ENCODE measurements around the gene TNPO1. TPM values are rescaled to one million over a fixed set of nuclear protein-coding genes. Genes with fewer than 3 reads are reported as not detected.
A peak's percentile ranks its signal among the peaks of the same experiment; 100 is the strongest.

TNPO1 gene
- total RNA-seq, 4 donors from 2014 or later = 73.1 to 241 (median 76.8) TPM

GRCh38 chr5:72841756-72842535 is 25.5 kb downstream of the TNPO1 start:
- no peaks in the 10 kb centered on the region for H3K36me3 ChIP-seq
- no peak for TF ChIP-seq POLR2A (IDR thresholded peaks at IDR 0.05)
- TF ChIP-seq, protein P1, sequence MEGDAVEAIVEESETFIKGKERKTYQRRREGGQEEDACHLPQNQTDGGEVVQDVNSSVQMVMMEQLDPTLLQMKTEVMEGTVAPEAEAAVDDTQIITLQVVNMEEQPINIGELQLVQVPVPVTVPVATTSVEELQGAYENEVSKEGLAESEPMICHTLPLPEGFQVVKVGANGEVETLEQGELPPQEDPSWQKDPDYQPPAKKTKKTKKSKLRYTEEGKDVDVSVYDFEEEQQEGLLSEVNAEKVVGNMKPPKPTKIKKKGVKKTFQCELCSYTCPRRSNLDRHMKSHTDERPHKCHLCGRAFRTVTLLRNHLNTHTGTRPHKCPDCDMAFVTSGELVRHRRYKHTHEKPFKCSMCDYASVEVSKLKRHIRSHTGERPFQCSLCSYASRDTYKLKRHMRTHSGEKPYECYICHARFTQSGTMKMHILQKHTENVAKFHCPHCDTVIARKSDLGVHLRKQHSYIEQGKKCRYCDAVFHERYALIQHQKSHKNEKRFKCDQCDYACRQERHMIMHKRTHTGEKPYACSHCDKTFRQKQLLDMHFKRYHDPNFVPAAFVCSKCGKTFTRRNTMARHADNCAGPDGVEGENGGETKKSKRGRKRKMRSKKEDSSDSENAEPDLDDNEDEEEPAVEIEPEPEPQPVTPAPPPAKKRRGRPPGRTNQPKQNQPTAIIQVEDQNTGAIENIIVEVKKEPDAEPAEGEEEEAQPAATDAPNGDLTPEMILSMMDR (IDR thresholded peaks at IDR 0.05) = no peak
- H3K9me3 ChIP-seq = no peaks in the 10 kb centered on the region
- DNase-seq = no peak
- H3K4me3 ChIP-seq = no peak overlapping the region
- peaks cover 0 to 13% (median 0%) of the 10 kb centered on the region in 4 donors for H3K4me1 ChIP-seq
- H3K27ac ChIP-seq = no peak overlapping the region
- no peaks in the 10 kb centered on the region for H3K27me3 ChIP-seq

- Histone ChIP-seq H3K27ac (no peak overlapping the region), H3K27me3 (no peaks in the 10 kb centered on the region), H3K4me3 (no peak overlapping the region), H3K4me1 (peaks cover 0 to 19% (median 2%) of the 10 kb centered on the region in 4 donors), H3K36me3 (no peaks in the 10 kb centered on the region), H3K9me3 (no peaks in the 10 kb centered on the region)
- peak in 1 of 3 donors; percentile 59 for DNase-seq
- TF ChIP-seq, protein P1 (IDR thresholded peaks at IDR 0.05) = peak in 3 of 6 experiments; percentile 5 to 43 (median 15)
- TF ChIP-seq POLR2A (IDR thresholded peaks at IDR 0.05) = no peak
Observed at GRCh38 chr5:72842816-72843215, 26.4 kb downstream of the TNPO1 start.

GRCh38 chr5:72844218-72844603 is 27.8 kb downstream of the TNPO1 start:
- H3K27ac ChIP-seq = no peak overlapping the region
- DNase-seq = no peak
- no peaks in the 10 kb centered on the region for H3K9me3 ChIP-seq
- TF ChIP-seq POLR2A (IDR thresholded peaks at IDR 0.05) = no peak
- TF ChIP-seq, protein P1 (IDR thresholded peaks at IDR 0.05) = no peak
- H3K4me1 ChIP-seq = peaks cover 0 to 15% (median 2%) of the 10 kb centered on the region in 4 donors
- no peaks in the 10 kb centered on the region for H3K36me3 ChIP-seq
- H3K4me3 ChIP-seq = no peak overlapping the region
- H3K27me3 ChIP-seq = no peaks in the 10 kb centered on the region

DNA sequence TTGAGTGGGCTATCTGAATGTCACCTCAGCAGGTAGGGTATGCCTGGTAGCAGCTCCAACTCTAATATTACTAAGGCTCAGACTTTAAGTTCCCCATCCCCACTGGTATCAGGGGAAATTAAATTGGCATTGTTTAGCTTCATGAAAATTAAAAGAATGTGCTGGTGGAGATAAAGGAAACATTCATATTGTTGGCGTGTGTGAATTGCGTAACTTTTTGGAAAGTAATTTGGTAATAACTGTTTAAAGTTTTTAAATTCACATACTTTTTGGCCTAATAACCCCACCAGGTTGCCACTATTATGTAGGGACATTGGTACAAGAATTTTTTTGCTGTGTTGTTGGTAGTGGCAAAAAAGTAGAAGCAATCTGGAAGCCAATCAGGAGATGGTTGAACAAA is 29.4 kb downstream of the TNPO1 start:
- Histone ChIP-seq H3K4me3 (no peak overlapping the region), H3K27me3 (no peaks in the 10 kb centered on the region), H3K36me3 (no peaks in the 10 kb centered on the region), H3K4me1 (peaks cover 0 to 32% (median 4%) of the 10 kb centered on the region in 4 donors), H3K9me3 (no peaks in the 10 kb centered on the region), H3K27ac (no peak overlapping the region)
- no peak for DNase-seq
- TF ChIP-seq POLR2A (IDR thresholded peaks at IDR 0.05) = no peak
- TF ChIP-seq, protein P1 (IDR thresholded peaks at IDR 0.05) = no peak

DNA sequence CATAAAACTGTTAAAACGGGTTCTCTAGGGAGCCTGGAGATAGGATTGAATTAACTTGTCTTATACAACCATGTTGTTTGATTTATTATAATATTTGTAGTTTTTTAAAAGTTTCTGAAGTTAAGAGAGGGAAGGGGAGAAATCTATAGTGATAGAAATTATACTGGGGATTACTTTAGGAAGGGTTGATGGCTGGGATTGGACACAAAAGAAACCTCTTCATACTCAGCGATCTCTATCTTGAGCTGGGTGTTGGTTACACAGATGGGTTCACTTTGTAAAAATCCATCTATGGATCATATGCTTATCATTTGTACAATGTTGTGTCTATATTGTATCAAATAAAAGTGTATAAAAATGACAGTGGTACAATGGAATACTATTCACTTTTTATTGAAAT is 30.0 kb downstream of the TNPO1 start:
- H3K4me3 ChIP-seq = no peak overlapping the region
- TF ChIP-seq POLR2A (IDR thresholded peaks at IDR 0.05) = no peak
- TF ChIP-seq, protein P1 (IDR thresholded peaks at IDR 0.05) = no peak
- H3K27ac ChIP-seq = no peak overlapping the region
- H3K4me1 ChIP-seq = peaks cover 0 to 38% (median 4%) of the 10 kb centered on the region in 4 donors
- H3K27me3 ChIP-seq = no peaks in the 10 kb centered on the region
- no peak for DNase-seq
- no peaks in the 10 kb centered on the region for H3K9me3 ChIP-seq
- peaks cover 0 to 3% (median 0%) of the 10 kb centered on the region in 3 donors for H3K36me3 ChIP-seq
